NCI-H2081 treated with DMSO at 0.1 percent for 48 hours (cell line): ENCODE results near the gene P4HA1.
"Not testable (repeated sequence)": the region's sequence is repeated elsewhere in the genome, so short reads cannot be mapped to it uniquely, and the experiment has no call there.

Source experiments
- DNase-seq: peaks from one replicate; lab custom pipeline; 2025; lab: John Stamatoyannopoulos, UW

P4HA1 gene

DNA sequence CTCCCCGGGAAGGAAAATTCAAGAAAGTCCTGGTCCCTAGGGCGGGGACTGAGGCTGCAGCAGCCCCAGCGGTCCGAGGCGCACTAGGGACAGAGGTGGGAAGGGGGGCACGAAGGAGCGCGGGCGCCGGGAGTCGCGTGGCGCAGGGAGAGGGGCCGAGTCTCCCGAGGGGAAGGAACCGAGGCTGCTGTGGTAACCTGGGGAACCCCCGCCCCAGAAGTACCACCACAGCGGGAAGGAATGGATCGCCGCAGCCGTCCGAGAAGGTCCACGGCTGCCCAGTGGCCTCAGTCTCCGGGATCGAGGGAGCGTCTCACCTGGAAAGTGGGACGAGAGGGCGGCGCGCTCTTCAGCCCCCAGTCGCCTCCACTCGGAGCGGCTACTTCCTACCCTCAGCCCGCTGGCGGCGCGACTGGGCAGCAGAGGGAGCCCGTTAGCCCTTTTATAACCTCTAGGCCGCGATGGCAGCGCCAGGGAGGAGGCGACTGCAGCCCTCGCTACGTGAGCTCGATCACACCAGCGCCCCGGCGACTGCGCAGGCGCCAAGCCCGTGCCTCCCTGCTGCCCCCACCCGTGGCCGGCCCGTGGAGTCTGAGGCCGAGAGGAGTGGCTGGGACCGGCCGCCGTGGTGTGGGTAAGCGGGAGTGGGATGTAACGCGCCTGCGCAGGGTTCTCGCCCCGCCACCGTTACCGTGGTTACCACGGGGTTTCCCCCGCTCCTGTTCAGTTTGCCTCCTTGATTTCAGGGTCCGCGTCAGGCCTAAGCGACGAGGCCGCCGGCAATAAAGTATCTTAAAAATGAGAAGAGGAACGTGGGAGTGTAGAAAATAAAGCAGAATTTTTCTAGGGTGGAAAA is at the start of gene P4HA1:
P4HA1 (minus strand) TSS at position 418 of the 856 bp plus-strand sequence. CDS start 21,983 bp downstream, outside the sequence.
- DNase-seq: peak; percentile 68

DNA sequence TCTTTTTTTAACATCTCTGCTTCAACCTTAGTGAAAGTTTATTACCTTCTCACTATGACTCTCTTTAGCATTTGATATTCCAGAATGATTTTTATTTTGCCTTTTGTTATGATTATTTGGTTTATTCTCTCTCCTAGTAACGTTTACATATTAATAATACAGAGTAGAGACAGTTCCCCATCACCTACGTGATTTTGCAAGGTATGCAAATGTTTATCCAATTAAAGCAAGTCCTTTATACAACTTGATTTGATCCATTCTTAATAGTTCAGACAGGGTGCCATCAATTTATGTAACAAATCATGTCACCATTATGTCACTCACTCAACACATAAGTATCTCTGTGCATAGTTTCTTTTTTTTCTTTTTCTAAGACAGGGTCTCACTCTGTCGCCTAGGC is 44.9 kb upstream of the P4HA1 start:
- DNase-seq: no peak

DNA sequence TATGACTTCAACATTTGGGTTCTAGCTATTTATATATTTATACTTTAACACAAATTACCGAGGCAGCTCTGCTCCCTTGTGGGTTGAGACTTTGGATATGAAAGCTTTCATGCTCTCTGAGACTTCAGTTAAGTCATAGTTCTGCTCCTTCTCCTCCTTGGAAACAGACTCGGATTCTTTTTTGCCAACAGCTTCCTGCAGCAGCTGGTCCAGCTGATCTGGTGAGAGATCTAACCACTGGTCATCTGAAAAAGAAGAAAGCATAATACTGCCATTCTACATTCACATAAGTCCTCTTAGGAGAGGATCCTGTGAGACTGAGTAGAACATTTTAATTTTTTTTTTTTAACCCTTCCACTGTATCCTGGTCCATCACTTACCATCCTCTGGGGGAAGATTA is 42.6 kb upstream of the P4HA1 start:
- no peak for DNase-seq

DNA sequence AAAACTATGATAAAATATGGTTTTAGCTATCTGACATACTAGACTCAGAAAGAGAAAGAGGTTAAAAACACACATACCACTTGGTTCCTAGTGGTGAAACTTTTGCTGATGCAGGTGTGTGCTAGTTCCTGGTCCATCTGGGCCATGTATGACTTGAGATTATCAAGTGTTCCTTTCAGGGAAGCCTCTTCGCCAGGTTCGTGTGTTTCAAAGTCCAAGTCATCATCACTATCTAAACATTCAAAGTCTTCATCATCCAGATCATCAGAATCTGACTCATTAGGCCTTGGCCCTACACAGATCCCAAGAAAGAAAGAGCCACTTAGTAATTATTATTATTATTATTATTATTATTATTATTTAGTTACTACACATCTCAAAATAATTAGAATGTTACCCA is 40.0 kb upstream of the P4HA1 start:
- DNase-seq: no peak

DNA sequence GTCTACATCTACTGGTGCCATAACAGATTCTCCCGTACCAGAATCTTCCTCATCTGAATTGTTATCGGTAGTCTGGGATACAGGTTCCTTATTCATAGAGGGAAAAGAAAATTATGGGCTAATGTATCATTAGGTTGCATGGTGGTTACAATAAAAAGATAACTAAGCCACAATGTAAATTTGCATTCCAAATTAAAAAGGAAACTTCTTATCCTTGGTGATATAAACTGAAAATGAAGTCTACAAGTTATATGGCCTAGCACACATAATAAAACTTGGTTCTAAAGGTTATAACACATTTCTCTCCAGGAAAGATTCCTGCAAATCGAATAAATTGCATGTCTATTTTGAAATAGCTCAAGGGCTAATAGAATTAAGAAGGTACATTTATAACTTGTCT is 38.1 kb upstream of the P4HA1 start:
- DNase-seq: no peak

DNA sequence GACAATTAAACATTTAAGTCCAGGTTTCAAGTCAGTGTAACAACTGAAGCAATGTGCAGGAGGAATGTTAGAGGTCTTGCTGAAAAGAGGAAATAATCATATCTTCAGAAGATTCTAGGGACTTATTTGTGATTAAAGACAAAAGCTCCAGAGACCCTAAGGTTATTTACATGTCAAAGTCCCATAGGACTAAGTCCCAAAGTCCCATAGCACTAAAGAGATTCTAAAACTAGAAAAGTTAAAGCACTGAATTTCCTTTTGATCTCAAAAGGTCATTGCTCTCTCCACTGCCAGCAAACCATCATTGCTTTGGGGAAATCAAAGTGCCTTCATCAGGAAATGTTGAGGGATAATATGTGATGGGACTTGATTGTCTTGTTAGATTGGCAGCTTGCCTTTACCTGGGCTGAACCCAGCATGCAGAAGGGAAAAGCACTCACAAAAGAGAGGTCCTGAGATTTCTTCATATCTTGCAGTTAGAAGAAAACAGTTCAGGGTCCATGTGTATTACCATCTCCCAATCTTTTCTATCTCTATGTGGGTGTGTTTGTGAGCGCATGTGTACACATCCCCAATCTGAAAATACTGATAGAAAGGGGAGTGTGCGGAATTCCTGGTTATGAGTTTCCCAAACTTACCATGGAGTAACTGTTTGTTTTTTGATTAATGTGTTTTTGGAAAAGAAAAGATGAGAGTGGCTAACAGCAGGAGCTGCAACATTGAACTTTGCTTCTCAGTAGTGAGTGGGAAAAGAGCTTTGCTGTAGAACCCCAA is 35.4 kb upstream of the P4HA1 start:
- DNase-seq: no peak

DNA sequence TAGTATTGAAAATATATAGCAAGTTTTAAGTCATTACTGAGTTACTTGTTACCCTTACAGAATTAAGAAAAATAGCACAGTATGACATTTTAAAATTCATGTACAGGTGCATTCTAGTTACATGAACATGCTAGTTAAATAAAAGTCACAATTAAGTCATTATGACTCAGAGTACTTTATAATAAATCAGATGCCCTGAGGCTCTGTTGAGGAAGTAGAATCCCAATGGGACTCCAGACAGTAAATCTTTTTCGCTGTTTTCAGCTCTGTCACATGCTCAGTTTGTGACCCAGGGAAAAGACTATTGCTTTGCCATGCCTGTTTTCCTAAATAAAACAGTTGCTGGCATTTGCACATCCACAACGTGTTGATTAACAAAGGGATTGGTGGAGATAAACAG is 34.6 kb upstream of the P4HA1 start:
- peak; percentile 9 for DNase-seq

DNA sequence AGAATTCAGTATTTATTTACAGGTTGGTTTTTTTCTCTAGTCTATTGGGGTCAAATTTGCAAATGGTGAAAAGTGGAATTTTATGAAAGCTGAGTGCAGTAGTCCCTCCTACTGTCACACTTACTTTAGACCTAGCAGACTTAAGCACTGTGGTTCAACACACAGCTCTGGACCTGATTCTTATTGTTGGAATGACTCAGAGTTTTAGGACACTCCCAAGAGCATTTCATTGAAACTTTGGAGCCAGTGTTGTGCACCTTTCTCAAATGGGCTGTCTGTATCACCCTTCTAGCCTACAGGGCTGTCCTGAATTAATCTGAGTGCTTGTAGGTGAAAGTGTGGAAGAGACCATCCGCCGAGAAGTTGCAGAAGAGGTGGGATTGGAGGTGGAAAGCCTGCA is 29.7 kb upstream of the P4HA1 start:
- no peak for DNase-seq

DNA sequence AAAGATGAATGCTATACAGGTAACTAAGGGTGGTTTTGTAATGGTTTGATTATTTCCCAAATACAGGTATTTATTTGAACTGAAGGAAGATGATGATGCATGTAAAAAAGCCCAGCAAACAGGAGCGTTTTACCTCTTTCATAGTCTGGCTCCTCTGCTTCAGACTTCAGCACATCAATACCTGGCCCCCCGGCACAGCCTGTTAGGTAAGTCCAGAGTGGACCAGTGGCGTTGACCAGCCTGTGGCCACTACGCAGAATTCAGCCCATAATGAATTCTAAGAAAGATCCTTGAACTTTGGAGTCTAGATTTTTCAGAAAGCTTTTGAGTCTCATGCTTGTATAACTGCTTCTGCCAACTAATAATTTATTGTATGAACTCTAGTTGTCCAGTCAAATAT is 23.3 kb upstream of the P4HA1 start:
- no peak for DNase-seq

DNA sequence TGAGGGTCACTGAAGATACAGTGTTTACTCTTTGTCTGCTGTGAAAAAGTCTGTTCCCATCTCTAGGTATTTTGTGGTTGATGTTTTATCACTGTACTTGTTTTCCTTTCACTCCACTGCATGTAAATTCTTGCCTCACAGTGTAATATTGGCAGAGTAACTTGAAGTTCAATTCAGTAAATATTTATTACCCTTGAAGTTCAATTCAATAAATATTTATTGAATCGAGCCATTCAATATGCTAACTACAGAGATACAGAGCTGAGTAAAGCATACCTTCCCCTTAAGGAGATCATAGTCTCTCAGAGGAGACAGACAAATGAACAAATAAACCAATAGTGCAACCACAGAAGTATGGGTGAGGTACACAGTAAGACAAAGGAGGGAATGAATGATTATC is 22.8 kb upstream of the P4HA1 start:
- DNase-seq: no peak

DNA sequence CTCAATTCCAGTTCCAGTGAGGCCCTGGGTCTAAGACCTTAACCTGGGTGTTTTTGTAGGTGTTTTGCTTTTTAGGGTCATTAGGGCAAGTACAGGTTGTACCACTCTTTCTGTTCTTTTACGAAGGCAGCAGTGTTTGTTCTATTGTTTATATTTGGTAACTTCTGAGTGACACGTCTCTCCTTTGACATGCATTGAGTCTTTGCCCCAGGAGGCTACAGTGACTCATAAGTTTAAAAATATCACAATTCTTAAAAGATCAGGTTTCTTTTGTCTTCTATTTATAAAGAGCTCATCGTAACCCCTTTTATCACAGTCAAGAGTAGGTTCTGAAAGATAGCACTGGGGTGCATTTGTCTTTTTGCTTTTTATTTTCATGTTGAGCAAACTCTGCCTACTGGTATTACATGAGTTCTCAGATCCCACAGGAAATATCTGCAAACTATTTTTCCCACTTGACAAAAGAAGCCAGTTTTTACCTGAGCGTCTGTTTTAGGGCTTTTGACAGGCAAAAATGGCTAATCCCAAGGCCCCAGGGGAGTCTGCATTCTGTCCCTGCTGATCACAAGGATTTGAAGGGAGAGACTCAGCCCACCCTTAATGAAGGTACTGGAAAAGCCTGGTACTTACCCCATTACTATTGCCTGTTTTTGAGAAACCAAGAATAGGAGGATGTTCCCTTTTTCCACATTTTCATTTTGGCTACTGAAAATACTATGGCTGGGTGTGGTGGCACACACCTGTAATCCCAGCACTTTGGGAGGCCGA is 21.5 kb upstream of the P4HA1 start:
- DNase-seq: no peak

DNA sequence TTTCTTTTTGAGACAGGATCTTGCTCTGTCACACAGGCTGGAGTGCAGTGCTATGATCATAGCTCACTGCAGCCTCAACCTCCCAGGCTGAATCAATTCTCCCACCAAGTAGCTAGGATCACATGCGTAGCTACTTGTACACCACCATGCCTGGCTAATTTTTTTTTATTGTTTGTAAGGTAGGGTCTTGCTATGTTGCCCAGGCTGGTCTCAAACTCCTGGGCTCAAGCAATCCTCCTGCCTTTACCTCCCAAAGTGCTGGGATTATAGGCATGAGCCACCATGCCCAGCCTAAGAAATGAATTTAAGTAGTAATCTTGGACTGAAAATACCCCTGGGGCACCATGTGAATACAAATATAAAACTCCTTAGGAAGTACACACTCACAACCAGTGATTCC is 19.4 kb upstream of the P4HA1 start:
- DNase-seq: no peak

DNA sequence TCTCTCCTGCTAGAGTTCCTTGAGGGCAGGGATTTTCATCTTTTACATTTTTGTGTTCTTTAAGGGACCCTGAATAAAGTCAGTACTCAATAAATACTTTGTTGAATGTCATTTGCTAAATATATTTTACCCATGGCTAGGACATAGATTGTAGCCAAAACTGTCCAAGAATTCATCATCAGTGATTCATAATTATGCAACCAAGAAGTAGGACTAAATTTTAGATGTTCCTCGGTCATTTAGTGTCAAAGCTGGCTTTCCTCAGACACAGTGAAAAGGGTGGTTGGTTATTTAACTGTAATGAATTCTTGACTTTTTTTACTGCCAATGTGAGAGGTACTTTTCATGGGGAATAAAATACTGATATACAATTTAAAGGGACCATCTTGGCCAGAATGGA is 16.9 kb upstream of the P4HA1 start:
- DNase-seq: no peak

DNA sequence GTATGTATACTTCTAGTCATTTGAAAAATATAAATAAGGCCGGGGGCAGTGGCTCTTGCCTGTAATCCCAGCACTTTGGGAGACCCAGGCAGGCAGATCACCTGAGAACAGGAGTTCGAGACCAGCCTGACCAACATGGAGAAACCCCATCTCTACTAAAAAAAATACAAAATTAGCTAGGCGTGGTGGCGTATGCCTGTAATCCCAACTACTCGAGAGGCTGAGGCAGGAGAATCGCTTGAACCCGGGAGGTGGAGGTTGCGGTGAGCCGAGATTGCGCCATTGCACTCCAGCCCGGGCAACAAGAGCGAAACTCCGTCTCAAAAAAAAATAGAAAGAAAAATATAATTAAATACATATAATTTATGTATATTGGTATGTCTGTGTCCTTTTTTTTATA is 15.4 kb upstream of the P4HA1 start:
- DNase-seq: not testable (repeated sequence)

DNA sequence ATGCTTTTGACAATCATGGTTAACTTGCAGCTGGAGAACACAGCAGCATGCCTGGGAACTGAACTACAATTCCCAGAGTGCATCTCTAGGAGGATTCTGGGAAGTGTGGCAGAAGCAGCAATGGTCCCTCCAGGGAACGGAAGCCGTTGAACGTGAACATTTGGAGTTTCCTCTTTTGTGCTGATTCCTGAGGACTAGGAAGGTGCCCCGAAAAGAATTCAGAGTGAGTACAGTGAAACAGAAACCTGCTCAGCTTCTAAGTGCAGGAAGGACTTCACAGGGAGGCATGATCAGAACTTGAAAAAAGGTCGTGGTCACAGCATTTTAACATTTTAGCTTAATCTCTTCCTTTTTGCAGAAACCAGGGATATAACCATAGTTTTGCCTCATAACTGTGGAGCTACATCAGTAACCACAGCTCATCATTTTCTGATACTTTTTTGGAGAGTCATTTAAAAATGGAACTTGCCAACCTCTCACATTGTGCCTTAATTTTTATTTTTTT is 13.7 kb upstream of the P4HA1 start, which contains the start of gene NUDT13:
NUDT13 (plus strand) TSS at position 111 of the 505 bp plus-strand sequence. CDS start 3,911 bp downstream, outside the sequence.
- DNase-seq: no peak

DNA sequence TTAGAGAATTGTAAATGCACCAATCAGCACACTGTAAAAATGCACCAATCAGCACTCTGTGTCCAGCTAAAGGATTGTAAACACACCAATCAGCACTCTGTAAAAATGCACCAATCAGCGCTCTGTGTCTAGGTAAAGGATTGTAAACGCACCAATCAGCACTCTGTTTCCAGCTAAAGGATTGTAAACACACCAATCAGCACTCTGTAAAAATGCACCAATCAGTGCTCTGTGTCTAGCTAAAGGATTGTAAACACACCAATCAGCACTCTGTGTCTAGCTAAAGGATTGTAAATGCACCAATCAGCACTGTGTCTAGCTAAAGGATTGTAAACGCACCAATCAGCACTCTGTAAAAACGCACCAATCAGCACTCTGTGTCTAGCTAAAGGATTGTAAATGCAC is 12.6 kb upstream of the P4HA1 start:
- not testable (repeated sequence) for DNase-seq

DNA sequence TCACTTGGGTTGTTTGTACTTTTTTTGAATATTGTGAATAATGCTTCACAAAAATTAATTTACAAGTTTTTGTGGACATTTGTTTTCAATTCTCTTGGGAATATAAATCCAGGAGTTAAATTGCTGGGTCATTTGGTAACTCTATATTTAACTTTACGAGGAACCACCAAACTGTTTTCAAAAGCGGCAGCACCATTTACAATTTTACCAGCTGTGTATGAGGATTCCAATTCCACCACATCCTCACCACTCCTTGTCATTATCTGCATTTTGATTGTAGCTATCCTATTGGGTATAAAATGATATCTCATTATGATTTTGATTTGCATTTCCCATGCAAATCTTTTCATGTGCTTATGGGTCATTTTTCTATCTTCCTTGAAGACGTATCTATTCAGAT is 9.6 kb upstream of the P4HA1 start:
- no peak for DNase-seq

DNA sequence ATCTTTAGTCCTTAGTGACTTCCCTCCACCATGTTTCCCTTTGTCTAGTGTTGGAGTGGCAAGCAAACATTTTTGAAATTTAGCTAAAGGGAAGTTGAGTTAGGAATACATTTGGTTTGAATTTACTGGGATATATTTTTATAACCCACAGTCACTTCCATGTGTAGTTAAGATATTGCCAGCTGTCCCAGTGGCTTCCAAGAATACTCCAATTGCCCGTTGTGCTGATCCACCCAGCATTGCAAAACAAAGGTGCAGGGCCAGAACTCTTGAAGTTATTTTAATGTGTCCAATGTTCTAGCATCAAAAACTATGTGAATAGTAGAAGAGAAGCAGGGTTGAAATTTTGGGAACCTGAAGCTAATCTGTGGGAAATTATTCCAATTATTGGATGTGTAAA is 2.5 kb upstream of the P4HA1 start:
- DNase-seq: no peak

DNA sequence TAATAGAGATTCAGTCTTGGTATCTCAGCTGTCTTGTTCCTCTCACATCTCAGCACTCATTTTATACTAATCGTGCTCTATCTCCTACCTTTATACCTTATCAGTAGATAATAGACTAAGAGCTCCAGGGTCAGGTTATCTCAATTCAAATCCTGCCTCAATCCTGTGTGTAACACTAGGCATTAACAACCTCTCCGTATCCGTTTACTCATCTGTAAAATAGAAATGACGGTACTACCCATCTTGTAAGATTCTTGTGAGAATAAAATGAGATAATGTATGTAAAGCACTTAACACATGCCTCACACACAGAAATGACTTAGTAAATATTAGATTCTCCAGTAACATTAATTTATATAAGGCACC is 622 bp upstream of the P4HA1 start:
- no peak for DNase-seq

DNA sequence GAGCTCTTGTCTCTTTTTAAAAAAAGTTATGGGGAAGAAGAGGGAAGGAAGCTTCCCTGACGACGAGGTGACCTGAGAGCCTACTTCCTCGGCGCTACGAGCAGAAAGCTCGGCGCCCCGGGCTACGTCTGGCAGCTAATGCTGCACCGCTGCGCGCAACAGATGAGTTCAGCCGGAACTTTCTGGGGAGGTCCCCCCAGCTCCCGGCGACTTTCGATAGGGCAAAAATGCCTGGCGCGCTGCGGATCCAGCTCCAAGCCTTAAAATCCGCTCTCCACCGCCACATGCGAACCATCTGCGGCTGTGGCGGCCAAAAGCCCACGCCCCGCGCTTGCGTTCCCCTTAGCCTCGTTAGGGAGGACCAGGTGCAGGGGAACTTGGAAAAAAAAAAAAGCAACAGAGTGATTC is 621 bp downstream of the P4HA1 start:
- no peak for DNase-seq

DNA sequence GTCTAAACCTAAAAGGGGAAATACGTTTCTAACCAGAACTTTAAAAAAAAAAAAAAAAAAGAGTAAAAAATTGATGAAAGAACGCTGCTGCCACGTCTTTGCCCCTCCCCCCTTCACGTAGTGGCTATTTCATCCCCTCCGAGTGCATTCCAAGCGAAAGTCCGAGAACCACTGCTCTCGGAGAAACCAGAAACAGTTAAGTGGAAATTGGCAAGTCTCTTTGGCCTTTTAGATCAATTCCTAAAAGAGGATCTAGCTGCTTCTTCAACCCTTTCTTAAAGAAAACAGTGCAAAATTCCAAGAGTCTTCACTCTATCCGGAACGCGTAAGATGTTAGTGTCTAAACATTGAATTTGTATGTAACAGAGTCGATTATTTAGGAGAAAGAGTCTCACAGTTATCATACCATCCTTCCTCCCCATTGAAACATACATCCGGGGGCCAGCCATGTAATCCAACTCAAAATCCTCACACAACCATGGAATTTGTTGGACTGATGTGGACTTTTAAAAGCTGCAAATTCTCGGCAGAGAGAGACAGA is 1.1 kb downstream of the P4HA1 start:
- no peak for DNase-seq

DNA sequence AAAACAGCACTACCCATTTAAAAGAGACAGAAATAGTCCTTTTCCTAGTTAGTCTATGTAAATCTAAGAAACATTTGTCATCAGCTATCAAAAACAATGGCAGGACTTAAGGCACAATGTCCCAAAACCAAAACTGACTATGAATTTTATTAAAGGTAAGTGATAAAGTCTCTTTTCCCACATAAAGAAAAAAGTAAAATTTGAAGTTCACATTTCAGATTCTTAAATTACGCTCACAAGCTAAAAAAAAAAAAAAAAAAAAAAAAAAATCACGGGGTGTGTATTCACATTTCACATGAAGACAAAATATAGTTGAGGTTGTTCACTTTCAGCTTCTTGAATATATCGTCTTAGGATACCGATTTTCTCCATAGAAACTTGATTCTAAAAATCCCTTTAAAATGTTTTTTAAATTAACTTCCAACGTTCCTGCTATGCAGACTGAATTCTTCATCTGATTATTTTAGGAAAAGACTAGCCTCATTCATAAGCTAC is 1.6 kb downstream of the P4HA1 start:
- no peak for DNase-seq
